A673 (cell line): ENCODE results near the gene EGR1. TPM values are rescaled to one million over a fixed set of nuclear protein-coding genes. Genes with fewer than 3 reads are reported as not detected.

ENCODE experiments used
- BruUV-seq: library from RNA; stranded (reverse); fragments of 400-500 nt; replicated peaks from 2 replicates; lab custom pipeline; 2021; lab: Mats Ljungman, UMichigan
- CTCF ChIA-PET: fragments of 300-600 bp; sonication (Branson Sonifier 250); formaldehyde crosslinking; loops from one replicate; lab custom pipeline; 2022; ENCODE audit warnings: antibody characterized with exemption; lab: Charles Lee
- POLR2A ChIA-PET: fragments of 300-600 bp; sonication (Branson Sonifier 250); formaldehyde crosslinking; loops from one replicate; lab custom pipeline; 2022; ENCODE audit warnings: antibody characterized with exemption; ENCODE audit not compliant: low non-redundant PET; lab: Charles Lee
- DNase-seq: peaks from one replicate; pipeline ENCODE4 v3.0.0-alpha.2; 2015; ENCODE audit warnings: low spot score
- H3K27ac ChIP-seq: fragments of 200-600 bp; sonication (generic); 2 replicates; pipeline ENCODE4 v1.5.1; 2016; ENCODE audit warnings: mixed run types, low read depth, mild to moderate bottlenecking, mixed read lengths, antibody characterized with exemption, low read length; ENCODE audit not compliant: poor library complexity, severe bottlenecking
- H3K27me3 ChIP-seq: fragments of 200-600 bp; sonication (generic); replicated peaks from 2 replicates; pipeline ENCODE4 v1.6.1; 2017; ENCODE audit warnings: mixed run types, low read depth, mild to moderate bottlenecking, mixed read lengths, antibody characterized with exemption, low read length; ENCODE audit not compliant: insufficient read depth, poor library complexity
- H3K36me3 ChIP-seq: fragments of 200-600 bp; sonication (generic); 2 replicates; pipeline ENCODE4 v1.6.1; 2016; ENCODE audit warnings: mixed run types, mild to moderate bottlenecking, mixed read lengths, antibody characterized with exemption, low read length; ENCODE audit not compliant: insufficient read depth, poor library complexity, severe bottlenecking
- H3K4me1 ChIP-seq: fragments of 200-600 bp; sonication (generic); 2 replicates; pipeline ENCODE4 v1.6.1; 2017; ENCODE audit warnings: mixed run types, mild to moderate bottlenecking, mixed read lengths, antibody characterized with exemption, low read length; ENCODE audit not compliant: insufficient read depth, poor library complexity, severe bottlenecking
- H3K4me3 ChIP-seq: fragments of 200-600 bp; sonication (generic); 2 replicates; pipeline ENCODE4 v1.5.1; 2016; ENCODE audit warnings: low read depth, mixed run types, mild to moderate bottlenecking, mixed read lengths, low read length; ENCODE audit not compliant: poor library complexity, severe bottlenecking
- H3K9me3 ChIP-seq: fragments of 200-600 bp; sonication (generic); 2 replicates; pipeline ENCODE4 v1.6.1; 2016; ENCODE audit warnings: mixed run types, low read depth, mild to moderate bottlenecking, mixed read lengths, antibody characterized with exemption, low read length; ENCODE audit not compliant: poor library complexity, severe bottlenecking
- EZH2 ChIP-seq: fragments of 200-600 bp; sonication (generic); IDR thresholded peaks from 2 replicates; pipeline ENCODE4 v1.6.1; 2017; ENCODE audit warnings: borderline replicate concordance, low read depth, mild to moderate bottlenecking, mixed read lengths, antibody characterized with exemption, low read length; ENCODE audit not compliant: poor library complexity, severe bottlenecking
- intact Hi-C: fragments of 100-400 bp; cut with micrococcal nuclease; formaldehyde crosslinking; loops from one replicate; pipeline ENCODE4 v1.10.0; 2022; ENCODE audit not compliant: unreplicated experiment
- total RNA-seq: library from RNA; stranded (reverse); gene quantifications from 2 replicates; pipeline ENCODE4 v1.2.3, GENCODE V29; 2021
- TF ChIP-seq, protein P1 (sequence below): fragments of 300-800, 200-600 bp; sonication (generic); conservative IDR thresholded peaks from 2 replicates; pipeline ENCODE4 v1.5.1; 2017; ENCODE audit warnings: low read depth, mild to moderate bottlenecking, antibody characterized with exemption, low read length, moderate library complexity, mixed read lengths

Gene EGR1
- total RNA-seq, 1 experiment from 2014 or later = 64.8 TPM

DNA sequence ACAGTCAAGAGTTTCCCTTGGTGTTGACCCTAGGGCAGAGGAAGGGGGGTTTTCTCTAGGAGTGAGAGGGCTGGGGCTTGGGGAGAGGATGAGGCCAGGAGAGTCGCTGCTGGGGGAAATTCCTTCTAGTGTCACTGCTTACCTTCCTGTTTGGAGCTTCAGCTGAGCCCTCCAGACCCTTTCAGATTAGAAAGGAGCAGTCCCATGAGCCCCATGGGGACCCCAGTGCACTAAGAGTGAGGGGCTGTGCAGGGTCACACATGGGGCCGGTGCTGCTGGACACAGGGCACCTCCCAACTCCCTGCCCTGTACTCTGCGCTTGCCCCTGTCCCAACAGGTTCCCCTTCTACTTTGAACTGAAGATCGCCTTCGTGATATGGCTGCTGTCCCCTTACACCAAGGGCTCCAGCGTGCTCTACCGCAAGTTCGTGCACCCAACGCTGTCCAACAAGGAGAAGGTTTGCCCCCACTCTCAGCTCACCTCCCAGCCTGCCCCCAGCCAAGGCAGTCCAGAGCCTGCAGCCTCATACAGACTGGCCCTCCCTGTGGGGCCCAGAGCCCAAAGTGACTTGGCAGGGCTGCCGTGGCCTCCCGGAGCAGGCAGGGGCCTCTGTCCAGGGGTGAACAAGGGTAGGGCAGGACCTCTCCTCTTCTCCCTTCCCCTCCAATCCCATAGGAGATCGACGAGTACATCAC, 21.1 kb upstream of the EGR1 start:
- no peaks in the 10 kb centered on the region for H3K9me3 ChIP-seq
- H3K27ac ChIP-seq = no peak overlapping the region
- no peak for DNase-seq
- H3K27me3 ChIP-seq = no peaks in the 10 kb centered on the region
- CTCF ChIA-PET = no interaction called here
- POLR2A ChIA-PET = no interaction called here
- no peaks in the 10 kb centered on the region for H3K36me3 ChIP-seq
- TF ChIP-seq, protein P1, sequence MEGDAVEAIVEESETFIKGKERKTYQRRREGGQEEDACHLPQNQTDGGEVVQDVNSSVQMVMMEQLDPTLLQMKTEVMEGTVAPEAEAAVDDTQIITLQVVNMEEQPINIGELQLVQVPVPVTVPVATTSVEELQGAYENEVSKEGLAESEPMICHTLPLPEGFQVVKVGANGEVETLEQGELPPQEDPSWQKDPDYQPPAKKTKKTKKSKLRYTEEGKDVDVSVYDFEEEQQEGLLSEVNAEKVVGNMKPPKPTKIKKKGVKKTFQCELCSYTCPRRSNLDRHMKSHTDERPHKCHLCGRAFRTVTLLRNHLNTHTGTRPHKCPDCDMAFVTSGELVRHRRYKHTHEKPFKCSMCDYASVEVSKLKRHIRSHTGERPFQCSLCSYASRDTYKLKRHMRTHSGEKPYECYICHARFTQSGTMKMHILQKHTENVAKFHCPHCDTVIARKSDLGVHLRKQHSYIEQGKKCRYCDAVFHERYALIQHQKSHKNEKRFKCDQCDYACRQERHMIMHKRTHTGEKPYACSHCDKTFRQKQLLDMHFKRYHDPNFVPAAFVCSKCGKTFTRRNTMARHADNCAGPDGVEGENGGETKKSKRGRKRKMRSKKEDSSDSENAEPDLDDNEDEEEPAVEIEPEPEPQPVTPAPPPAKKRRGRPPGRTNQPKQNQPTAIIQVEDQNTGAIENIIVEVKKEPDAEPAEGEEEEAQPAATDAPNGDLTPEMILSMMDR = no peak
- TF ChIP-seq EZH2 = no peak
- H3K4me3 ChIP-seq = no peak overlapping the region
- BruUV-seq = no TSS peak
- H3K4me1 ChIP-seq = peaks cover 13% of the 10 kb centered on the region
- intact Hi-C loops = no loop called here

- H3K27me3 ChIP-seq = no peaks in the 10 kb centered on the region
- no peak overlapping the region for H3K27ac ChIP-seq
- H3K36me3 ChIP-seq = no peaks in the 10 kb centered on the region
- H3K4me3 ChIP-seq = no peak overlapping the region
- intact Hi-C loops = no loop called here
- peaks cover 20% of the 10 kb centered on the region for H3K4me1 ChIP-seq
- TF ChIP-seq, protein P1 = no peak
- TF ChIP-seq EZH2 = no peak
- ChIA-PET CTCF (interaction anchor here (1.2 kb wide), 1 partner anchor 59 kb away, joined by 6 read pairs; no protein-coding TSS in a partner anchor), POLR2A (no interaction called here)
- DNase-seq = no peak
- no TSS peak for BruUV-seq
- H3K9me3 ChIP-seq = no peaks in the 10 kb centered on the region
Observed at GRCh38 chr5:138444774-138445546, 20.3 kb upstream of the EGR1 start.

- no peak overlapping the region for H3K27ac ChIP-seq
- H3K4me3 ChIP-seq = no peak overlapping the region
- DNase-seq = no peak
- H3K36me3 ChIP-seq = no peaks in the 10 kb centered on the region
- no peaks in the 10 kb centered on the region for H3K9me3 ChIP-seq
- intact Hi-C loops = no loop called here
- POLR2A ChIA-PET = no interaction called here
- CTCF ChIA-PET = interaction anchor here (1.2 kb wide), 1 partner anchor 58 kb away, joined by 6 read pairs; no protein-coding TSS in a partner anchor
- no TSS peak for BruUV-seq
- H3K27me3 ChIP-seq = no peaks in the 10 kb centered on the region
- H3K4me1 ChIP-seq = peaks cover 23% of the 10 kb centered on the region
- TF ChIP-seq, protein P1 = no peak
- no peak for TF ChIP-seq EZH2
Observed at GRCh38 chr5:138445547-138446271, 19.6 kb upstream of the EGR1 start.
